NK-92 (cell line): ENCODE measurements around the gene MRPL49.
A peak's percentile ranks its signal among the peaks of the same experiment; 100 is the strongest.

ENCODE experiments used
- DNase-seq: peaks from one replicate; lab custom pipeline; 2025; ENCODE audit not compliant: unreplicated experiment; lab: John Stamatoyannopoulos, UW

Gene MRPL49

GRCh38 chr11:65121865-65122696 lies at the start of gene MRPL49, which contains the start of gene FAU:
MRPL49 (plus strand) TSS chr11:65122321; CDS start chr11:65122347, 26 bp downstream.
FAU (minus strand) TSS chr11:65122134; CDS start chr11:65121813, 321 bp downstream.
- DNase-seq, result peak; percentile 89

GRCh38 chr11:65072631-65072966 lies 49.5 kb upstream of the MRPL49 start:
- DNase-seq, result no peak

GRCh38 chr11:65077451-65077850 lies 44.7 kb upstream of the MRPL49 start:
- no peak for DNase-seq

DNA sequence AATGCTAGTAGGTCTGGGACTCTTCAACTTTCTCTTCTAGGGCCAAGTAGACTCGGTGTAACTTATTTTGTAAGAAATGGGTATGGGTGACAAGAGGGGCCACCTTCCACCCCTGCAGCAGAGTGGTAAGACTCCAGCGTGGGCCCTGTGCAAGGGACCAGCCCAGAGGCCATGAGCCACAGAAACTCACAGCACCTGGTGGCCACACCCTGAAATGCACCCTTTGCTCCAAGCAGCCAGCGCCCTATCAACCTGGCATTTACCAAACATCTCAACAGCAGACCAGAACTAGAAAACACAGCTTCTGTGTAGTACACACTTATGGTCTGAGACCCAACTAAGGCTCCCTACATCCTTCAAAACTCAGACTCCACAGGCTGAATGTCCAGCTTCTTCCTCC lies 44.0 kb upstream of the MRPL49 start:
- DNase-seq, result no peak

DNA sequence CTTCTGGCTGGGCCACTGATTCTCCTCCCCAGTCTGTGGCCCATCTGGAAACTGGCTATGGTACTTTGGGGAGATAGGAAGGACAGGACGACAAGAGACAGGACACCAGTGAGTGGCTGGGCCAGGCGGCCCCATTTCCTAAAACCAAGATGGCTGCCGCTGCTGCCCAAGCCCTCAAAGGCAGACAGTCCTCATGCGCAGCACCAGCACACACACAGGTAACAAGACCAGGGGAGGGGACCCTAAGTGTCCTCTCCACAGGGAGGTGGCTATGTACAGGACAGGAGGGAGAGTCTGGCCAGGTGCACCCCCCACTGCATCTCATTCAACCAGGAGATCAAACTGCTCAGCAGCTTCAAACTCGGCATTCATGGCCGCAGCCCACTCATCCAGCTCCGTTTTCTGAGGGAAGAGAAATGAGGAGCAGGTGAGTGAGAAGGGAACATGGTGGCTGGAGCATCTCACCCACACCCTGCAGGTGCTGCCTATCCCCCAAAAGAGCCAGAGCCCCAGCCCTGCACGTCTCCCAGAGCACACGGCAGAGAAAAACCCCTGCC lies 43.3 kb upstream of the MRPL49 start:
- no peak for DNase-seq

DNA sequence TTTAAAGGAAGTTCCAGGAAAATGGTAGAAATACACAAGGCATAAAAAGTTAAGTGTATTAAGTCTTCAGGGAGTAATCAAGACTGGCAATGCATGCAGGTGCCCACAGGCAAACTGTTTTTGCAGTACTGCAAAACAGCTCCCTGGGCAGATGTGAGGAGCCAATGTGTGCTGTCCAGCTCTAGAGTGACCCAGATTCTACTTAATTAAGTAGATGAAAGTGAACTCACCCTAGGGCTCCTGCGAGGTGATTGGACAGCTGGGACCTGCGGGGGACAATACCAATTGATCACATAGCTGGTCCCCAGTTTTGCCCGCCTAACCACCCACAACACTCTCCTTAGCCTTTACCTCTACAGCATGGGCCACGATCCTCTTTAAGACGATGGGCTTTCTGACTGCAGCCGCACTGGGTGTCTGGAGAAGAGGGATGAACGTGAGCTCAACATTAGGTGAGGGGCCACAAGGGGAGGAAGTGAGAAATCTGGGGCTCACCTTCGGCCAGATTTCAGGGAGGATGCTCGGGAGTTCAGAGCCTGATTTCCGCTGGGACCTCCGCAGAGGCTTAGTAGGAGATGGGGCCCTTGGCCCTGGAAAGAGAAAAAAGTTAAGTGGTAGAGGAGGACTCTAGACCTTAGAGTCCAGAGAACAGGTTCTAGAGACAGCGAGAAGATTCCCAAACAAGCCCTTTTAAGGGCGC lies 38.8 kb upstream of the MRPL49 start:
- no peak for DNase-seq

DNA sequence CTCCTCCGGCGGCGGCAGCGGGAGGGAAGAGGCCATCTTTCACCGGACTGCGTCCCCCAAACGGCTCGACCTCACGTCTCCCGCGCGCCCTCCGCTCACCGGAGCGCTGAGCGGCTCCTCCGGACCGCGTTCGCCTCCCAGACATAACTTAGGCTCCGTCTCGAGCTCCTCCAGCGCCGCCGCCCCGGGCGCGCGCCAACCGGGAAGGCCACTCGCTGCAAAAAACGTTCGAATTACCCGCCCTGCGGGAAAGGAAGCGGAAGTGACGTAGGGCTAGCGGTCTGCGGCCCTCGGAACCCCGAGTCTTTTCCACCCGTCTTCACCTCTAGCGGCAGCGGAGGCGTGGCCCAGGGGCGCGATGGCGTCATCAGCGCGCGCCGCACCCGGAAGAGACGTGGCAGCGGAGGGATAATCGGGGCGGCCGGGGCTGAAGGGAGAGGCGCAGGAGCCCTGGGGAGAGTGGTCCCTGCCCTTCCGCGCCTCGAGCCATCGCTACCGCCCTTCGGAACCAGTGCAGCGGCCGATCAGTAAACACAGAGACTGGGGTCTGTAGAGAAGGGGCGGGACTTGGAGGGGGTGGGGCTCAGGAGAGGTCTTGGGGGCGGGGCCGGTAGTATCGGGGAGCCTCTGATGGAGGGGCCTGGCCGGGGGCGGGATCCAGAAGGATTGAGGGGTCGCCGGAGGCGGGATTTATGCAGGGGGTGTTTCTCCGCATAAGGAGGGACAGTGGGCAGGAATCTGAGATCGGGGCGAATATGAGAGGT lies 38.1 kb upstream of the MRPL49 start, which contains the start of the genes CDCA5 and ZFPL1:
Gene CDCA5 (minus strand): TSS at position 207 of the 764 bp plus-strand sequence. CDS start 62 bp downstream, at position 145.
Gene ZFPL1 (plus strand): TSS at position 389 of the 764 bp plus-strand sequence. CDS start 477 bp downstream, outside the sequence.
- peak; percentile 73 for DNase-seq

- no peak for DNase-seq
Observed at GRCh38 chr11:65084598-65085375, 37.3 kb upstream of the MRPL49 start.

GRCh38 chr11:65085446-65085845 lies 36.7 kb upstream of the MRPL49 start:
- no peak for DNase-seq

DNA sequence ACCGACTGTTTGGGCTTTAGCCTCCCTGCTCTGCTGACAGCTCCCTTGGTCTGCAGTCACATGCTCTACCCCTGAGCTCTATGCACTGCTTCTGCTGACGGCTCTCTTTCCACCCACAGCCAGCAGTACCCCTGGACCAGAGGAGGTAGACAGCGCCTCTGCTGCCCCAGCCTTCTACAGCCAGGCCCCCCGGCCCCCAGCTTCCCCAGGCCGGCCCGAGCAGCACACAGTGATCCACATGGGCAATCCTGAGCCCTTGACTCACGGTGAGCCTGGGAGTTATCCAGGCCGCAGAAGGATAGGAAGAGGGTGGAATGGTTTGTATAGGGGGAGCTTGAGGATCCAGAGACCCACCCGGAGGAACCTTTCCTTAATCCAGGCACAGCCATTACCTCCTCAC lies 35.3 kb upstream of the MRPL49 start:
- DNase-seq, result no peak

GRCh38 chr11:65087216-65087615 lies 34.9 kb upstream of the MRPL49 start:
- DNase-seq, result no peak

GRCh38 chr11:65087827-65088226 lies 34.3 kb upstream of the MRPL49 start:
- DNase-seq, result no peak

GRCh38 chr11:65089621-65090020 lies 32.5 kb upstream of the MRPL49 start:
- DNase-seq, result no peak

DNA sequence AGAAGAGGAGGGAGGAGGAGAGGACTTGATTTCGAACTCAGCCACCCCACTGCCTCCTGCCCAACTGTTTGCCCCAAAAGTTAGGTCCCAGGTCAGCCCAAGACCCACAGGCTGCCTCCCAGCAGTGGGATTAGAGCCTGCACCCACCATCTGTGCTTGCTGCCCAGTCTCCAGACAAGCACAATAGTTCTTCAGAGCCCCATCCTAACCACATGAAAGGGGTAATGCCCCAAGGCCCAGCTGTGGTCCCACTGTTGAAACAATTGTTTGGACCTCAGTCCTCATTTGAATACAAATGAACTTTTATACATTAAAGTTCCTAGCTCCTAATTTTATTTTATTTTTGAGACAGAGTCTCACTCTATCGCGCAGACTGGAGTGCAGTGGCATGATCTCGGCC lies 31.5 kb upstream of the MRPL49 start:
- DNase-seq, result no peak

DNA sequence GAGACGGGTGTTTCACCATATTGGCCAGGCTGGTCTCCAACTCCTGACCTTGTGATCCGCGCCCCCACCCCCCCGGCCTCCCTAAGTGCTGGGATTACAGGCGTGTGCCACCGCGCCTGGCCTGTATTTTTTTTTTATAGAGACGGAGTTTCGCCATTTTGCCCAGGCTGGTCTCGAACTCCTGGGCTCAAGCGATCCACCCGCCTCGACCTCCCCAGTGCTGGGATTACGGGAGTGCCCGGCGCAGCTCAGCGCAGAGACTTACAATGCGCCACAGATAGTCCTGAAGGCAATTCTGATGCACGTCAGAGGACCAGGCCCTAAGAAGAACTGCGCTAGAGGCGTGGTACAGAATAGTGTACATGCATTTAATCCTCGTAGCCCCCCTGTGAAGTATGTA lies 26.7 kb upstream of the MRPL49 start:
- DNase-seq, result no peak

GRCh38 chr11:65095974-65096806 lies 25.9 kb upstream of the MRPL49 start, which contains the start of gene VPS51:
VPS51 (plus strand) TSS chr11:65096214; CDS start chr11:65096251, 37 bp downstream.
- DNase-seq, result no peak

DNA sequence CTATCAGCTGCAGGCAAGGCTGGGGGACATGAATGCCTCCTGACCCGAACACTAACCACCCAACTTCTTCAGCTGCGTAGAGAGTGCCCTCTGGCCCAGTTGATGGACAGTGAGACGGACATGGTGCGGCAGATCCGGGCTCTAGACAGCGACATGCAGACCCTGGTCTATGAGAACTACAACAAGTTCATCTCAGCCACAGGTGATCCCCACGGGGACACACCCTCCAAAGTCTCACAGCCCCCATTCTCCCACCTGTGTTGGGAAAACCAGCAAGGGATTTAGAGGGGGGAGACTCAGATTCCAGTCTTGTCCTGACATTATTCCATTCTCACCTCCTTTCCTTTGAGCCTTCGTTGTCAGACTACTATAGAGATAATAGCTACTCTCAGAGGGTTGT lies 25.2 kb upstream of the MRPL49 start:
- DNase-seq, result no peak

GRCh38 chr11:65100674-65101350 lies 21.3 kb upstream of the MRPL49 start:
- no peak for DNase-seq
